ENCODE results near the gene BRD3. TPM values are rescaled to one million over a fixed set of nuclear protein-coding genes. Genes with fewer than 3 reads are reported as not detected.

Gene BRD3
- total RNA-seq, 2 experiments from 2014 or later, result 3.1 to 16.3 TPM

DNA sequence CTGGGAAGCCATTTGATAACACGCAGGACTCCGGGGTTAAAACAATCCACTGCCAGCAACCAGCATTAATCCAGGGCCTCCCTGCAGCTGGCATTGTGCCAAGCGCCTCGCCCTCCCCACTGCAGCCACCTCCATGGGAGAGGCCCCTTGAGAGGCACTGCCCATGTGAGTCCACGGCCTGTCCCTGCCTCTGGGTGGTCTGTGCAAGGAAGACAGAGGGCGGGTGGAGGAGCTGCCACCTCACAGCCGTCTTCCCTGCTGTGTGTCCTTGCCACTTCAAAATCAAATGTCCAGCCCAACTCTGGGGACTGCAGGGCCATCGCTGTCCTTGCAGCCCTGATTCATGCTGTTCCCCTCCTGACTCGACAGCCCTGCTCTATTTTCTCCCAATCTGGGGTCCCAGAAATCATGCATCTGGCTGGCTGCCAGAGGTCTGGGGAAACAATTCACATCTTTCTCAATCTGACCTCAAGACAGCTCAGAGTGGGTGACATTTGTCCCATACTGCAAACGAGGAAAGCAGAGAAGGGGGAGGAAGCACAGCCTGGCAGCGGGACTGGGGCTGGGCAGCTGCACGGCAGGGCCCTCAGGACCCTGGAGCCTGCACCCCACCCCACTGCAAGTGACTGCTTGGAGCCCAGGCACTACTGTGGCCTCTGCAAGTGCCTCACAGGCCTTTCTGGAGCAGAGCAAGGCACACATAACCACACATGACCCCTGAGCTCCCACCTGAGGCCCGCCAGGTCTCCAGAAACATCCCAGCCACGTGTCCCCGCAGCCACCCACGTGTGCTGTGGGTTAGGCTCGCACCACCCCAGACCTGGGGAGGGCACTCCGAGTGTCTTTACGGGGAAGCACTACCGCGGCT is 26.8 kb downstream of the BRD3 start:
- H3K9me2 ChIP-seq (ENCODE audit: insufficient read depth, low read length), result no peaks in the 10 kb centered on the region
- H3K4me2 ChIP-seq (ENCODE audit: low read length), result no peak overlapping the region
- H3K4me1 ChIP-seq (ENCODE audit: insufficient read depth, low read length, poor library complexity, severe bottlenecking), result no peaks in the 10 kb centered on the region
- ChIA-PET CTCF (ENCODE audit: unreplicated experiment) (no interaction called here), POLR2A (no interaction called here)
- H4K20me1 ChIP-seq (ENCODE audit: insufficient read depth, low read length), result no peaks in the 10 kb centered on the region
- H3K79me2 ChIP-seq (ENCODE audit: insufficient read depth, low read depth, low read length), result no peaks in the 10 kb centered on the region
- no peak overlapping the region for H3K27ac ChIP-seq (ENCODE audit: low read depth, low read length, poor library complexity, severe bottlenecking)
- H3K36me3 ChIP-seq (ENCODE audit: insufficient read depth, low read length), result no peaks in the 10 kb centered on the region
- TF ChIP-seq, protein P1, sequence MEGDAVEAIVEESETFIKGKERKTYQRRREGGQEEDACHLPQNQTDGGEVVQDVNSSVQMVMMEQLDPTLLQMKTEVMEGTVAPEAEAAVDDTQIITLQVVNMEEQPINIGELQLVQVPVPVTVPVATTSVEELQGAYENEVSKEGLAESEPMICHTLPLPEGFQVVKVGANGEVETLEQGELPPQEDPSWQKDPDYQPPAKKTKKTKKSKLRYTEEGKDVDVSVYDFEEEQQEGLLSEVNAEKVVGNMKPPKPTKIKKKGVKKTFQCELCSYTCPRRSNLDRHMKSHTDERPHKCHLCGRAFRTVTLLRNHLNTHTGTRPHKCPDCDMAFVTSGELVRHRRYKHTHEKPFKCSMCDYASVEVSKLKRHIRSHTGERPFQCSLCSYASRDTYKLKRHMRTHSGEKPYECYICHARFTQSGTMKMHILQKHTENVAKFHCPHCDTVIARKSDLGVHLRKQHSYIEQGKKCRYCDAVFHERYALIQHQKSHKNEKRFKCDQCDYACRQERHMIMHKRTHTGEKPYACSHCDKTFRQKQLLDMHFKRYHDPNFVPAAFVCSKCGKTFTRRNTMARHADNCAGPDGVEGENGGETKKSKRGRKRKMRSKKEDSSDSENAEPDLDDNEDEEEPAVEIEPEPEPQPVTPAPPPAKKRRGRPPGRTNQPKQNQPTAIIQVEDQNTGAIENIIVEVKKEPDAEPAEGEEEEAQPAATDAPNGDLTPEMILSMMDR (conservative IDR thresholded peaks at IDR 0.05; ENCODE audit: low read length), result no peak
- no peak for TF ChIP-seq EZH2phosphoT487 (IDR thresholded peaks at IDR 0.05; ENCODE audit: borderline replicate concordance, low read depth, low read length)
- no peaks in the 10 kb centered on the region for H3K9me3 ChIP-seq (ENCODE audit: low read length)
- H2AFZ ChIP-seq (ENCODE audit: low read length), result no peak overlapping the region
- no peak overlapping the region for H3K4me3 ChIP-seq (ENCODE audit: low read depth, low read length, poor library complexity, severe bottlenecking)
- no peak for DNase-seq (ENCODE audit: low spot score)
- BruUV-seq (replicated peaks), result no TSS peak
- intact Hi-C loops (cut with micrococcal nuclease; ENCODE audit: unreplicated experiment), result no loop called here

DNA sequence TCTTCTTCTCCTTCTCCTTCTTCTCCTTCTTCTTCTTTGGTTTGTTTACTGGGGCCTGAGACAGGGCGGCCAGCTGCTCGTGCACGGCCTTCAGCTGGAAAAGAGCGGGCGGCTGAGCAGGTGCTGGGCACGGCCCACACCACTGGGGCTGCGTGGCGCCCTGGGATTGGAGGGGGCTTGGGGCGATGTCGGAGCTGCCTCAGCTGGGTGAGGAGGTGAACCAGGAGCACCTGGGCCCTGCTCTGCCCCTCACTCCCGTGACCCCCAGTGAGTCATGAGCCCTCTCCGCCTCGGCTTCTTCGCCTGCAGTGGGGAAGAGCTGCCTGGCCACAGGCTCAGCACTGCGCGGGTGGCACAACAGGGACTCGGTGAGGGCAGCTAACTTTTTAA is 27.7 kb downstream of the BRD3 start:
- Histone ChIP-seq H4K20me1 (ENCODE audit: insufficient read depth, low read length) (no peaks in the 10 kb centered on the region), H3K9me3 (ENCODE audit: low read length) (no peaks in the 10 kb centered on the region), H3K79me2 (ENCODE audit: insufficient read depth, low read depth, low read length) (no peaks in the 10 kb centered on the region), H2AFZ (ENCODE audit: low read length) (no peak overlapping the region), H3K36me3 (ENCODE audit: insufficient read depth, low read length) (no peaks in the 10 kb centered on the region), H3K9me2 (ENCODE audit: insufficient read depth, low read length) (no peaks in the 10 kb centered on the region), H3K4me1 (ENCODE audit: insufficient read depth, low read length, poor library complexity, severe bottlenecking) (no peaks in the 10 kb centered on the region), H3K4me2 (ENCODE audit: low read length) (no peak overlapping the region), H3K27ac (ENCODE audit: low read depth, low read length, poor library complexity, severe bottlenecking) (no peak overlapping the region), H3K4me3 (ENCODE audit: low read depth, low read length, poor library complexity, severe bottlenecking) (no peak overlapping the region)
- DNase-seq (ENCODE audit: low spot score), result no peak
- BruUV-seq (replicated peaks), result no TSS peak
- intact Hi-C loops (cut with micrococcal nuclease; ENCODE audit: unreplicated experiment), result no loop called here
- TF ChIP-seq, protein P1 (conservative IDR thresholded peaks at IDR 0.05; ENCODE audit: low read length), result no peak
- TF ChIP-seq EZH2phosphoT487 (IDR thresholded peaks at IDR 0.05; ENCODE audit: borderline replicate concordance, low read depth, low read length), result no peak
- ChIA-PET POLR2A (no interaction called here), CTCF (ENCODE audit: unreplicated experiment) (no interaction called here)
